ENCODE data around the gene TGIF2. TPM values are rescaled to one million over a fixed set of nuclear protein-coding genes. Genes with fewer than 3 reads are reported as not detected.

Gene TGIF2
- total and polyA plus RNA-seq, 2 donors from 2014 or later: 11.0 to 15.3 TPM

DNA sequence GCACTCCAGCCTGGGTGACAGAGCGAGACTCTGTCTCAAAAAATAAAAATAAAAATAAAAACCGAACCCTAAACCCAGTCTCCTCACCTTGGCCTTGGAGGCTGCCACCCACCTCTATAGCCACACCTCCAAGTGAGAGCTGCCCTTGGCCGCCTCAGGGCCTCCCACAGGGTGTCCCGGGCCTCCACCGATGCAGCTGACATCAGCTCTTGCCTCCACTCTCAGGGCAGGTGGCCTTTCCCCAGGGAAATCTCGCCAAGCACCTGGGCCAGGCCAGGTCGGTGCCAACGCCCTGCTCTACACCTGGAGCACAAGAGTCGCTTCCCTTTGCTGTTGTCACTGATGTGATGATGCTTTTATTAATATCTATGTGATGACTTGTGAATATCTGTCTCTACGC, 41.0 kb upstream of the TGIF2 start:
- Histone ChIP-seq H3K4me3 (ENCODE audit: low read length in 3 of 3) (no peak overlapping the region), H3K9ac (ENCODE audit: low read length in 3 of 3) (no peak overlapping the region), H3K27me3 (ENCODE audit: control insufficient read depth, insufficient read depth, low read length) (no peaks in the 10 kb centered on the region), H3K36me3 (ENCODE audit: control insufficient read depth in 2 of 3, insufficient read depth in 3 of 3, low read length in 3 of 3) (peaks cover 0 to 2% (median 0%) of the 10 kb centered on the region in 3 donors), H3K27ac (ENCODE audit: low read depth in 2 of 2, low read length in 2 of 2) (no peak overlapping the region), H3K4me1 (ENCODE audit: control insufficient read depth in 2 of 3, insufficient read depth in 2 of 3, low read depth in 1 of 3, low read length in 3 of 3) (no peaks in the 10 kb centered on the region), H3K9me3 (ENCODE audit: control insufficient read depth in 2 of 3, insufficient read depth in 1 of 3, low read length in 3 of 3) (no peaks in the 10 kb centered on the region)
- TF ChIP-seq, protein P1, sequence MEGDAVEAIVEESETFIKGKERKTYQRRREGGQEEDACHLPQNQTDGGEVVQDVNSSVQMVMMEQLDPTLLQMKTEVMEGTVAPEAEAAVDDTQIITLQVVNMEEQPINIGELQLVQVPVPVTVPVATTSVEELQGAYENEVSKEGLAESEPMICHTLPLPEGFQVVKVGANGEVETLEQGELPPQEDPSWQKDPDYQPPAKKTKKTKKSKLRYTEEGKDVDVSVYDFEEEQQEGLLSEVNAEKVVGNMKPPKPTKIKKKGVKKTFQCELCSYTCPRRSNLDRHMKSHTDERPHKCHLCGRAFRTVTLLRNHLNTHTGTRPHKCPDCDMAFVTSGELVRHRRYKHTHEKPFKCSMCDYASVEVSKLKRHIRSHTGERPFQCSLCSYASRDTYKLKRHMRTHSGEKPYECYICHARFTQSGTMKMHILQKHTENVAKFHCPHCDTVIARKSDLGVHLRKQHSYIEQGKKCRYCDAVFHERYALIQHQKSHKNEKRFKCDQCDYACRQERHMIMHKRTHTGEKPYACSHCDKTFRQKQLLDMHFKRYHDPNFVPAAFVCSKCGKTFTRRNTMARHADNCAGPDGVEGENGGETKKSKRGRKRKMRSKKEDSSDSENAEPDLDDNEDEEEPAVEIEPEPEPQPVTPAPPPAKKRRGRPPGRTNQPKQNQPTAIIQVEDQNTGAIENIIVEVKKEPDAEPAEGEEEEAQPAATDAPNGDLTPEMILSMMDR (IDR thresholded peaks at IDR 0.05; ENCODE audit: borderline replicate concordance, extremely low read depth, insufficient read depth): no peak
- no peak for DNase-seq
- FAIRE-seq: no peak
- intact Hi-C loops (cut with DNase I): no loop called here

DNA sequence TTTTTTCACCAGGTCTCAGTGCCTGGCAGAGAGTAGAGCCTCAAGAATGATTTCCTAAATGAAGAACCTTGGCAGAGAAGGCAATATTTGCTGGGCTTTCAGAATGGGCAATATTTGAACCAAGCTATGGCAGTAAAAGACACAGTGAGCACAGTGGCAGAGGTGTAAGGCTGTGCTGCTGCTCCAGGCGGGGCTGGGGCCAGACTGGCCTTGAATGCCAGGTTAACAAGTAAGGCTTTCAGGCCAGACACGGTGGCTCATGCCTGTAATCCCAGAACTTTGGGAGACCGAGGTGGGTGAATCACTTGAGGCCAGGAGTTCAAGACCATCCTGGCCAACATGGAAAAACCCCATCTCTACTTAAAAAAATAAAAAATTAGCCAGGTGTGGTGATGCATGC, 40.6 kb upstream of the TGIF2 start:
- Histone ChIP-seq H3K9me3 (ENCODE audit: control insufficient read depth in 2 of 3, insufficient read depth in 1 of 3, low read length in 3 of 3) (no peaks in the 10 kb centered on the region), H3K4me1 (ENCODE audit: control insufficient read depth in 2 of 3, insufficient read depth in 2 of 3, low read depth in 1 of 3, low read length in 3 of 3) (no peaks in the 10 kb centered on the region), H3K27ac (ENCODE audit: low read depth in 2 of 2, low read length in 2 of 2) (no peak overlapping the region), H3K27me3 (ENCODE audit: control insufficient read depth, insufficient read depth, low read length) (no peaks in the 10 kb centered on the region), H3K4me3 (ENCODE audit: low read length in 3 of 3) (no peak overlapping the region), H3K9ac (ENCODE audit: low read length in 3 of 3) (no peak overlapping the region), H3K36me3 (ENCODE audit: control insufficient read depth in 2 of 3, insufficient read depth in 3 of 3, low read length in 3 of 3) (no peaks in the 10 kb centered on the region)
- FAIRE-seq (no peak), DNase-seq (no peak)
- TF ChIP-seq, protein P1 (IDR thresholded peaks at IDR 0.05; ENCODE audit: borderline replicate concordance, extremely low read depth, insufficient read depth): no peak
- intact Hi-C loops (cut with DNase I): no loop called here

DNA sequence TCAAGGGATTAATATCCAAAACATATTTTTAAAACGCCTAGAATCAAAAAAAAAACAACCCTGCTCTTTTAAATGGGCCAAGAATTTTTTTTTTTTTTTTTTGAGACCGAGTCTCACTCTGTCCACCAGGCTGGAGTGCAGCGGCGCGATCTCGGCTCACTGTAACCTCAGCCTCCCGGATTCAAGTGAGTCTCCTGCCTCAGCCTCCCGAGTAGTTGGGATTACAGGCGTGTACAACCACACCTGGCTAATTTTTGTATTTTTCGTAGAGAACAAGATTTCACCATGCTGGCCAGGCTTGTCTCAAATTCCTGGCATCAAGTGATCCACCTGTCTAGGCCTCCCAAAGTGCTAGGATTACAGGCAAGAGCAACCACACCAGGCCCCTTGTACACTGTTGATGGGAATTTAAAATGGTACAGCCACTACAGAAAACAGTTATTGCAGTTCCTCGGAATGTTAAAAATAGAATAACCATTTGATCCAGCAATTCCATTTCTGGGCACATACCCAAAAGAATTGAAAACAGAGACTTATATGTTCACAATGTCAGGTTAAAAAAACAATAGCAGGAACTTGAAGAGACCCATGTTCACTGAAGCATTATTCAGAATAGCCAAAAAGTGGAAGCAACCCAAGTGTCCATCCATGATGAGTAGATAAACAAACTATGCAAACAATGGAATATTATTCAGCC, 35.2 kb upstream of the TGIF2 start:
- H3K4me3 ChIP-seq (ENCODE audit: low read length in 3 of 3): no peak overlapping the region
- H3K9me3 ChIP-seq (ENCODE audit: control insufficient read depth in 2 of 3, insufficient read depth in 1 of 3, low read length in 3 of 3): no peaks in the 10 kb centered on the region
- FAIRE-seq (no peak), DNase-seq (peak in 1 of 5 donors; percentile 48)
- H3K36me3 ChIP-seq (ENCODE audit: control insufficient read depth in 2 of 3, insufficient read depth in 3 of 3, low read length in 3 of 3): no peaks in the 10 kb centered on the region
- TF ChIP-seq, protein P1 (IDR thresholded peaks at IDR 0.05; ENCODE audit: borderline replicate concordance, extremely low read depth, insufficient read depth): no peak
- peak overlapping the region; percentile 2 to 32 for H3K27ac ChIP-seq (ENCODE audit: low read depth in 2 of 2, low read length in 2 of 2)
- H3K4me1 ChIP-seq (ENCODE audit: control insufficient read depth in 2 of 3, insufficient read depth in 2 of 3, low read depth in 1 of 3, low read length in 3 of 3): peaks cover 0 to 7% (median 5%) of the 10 kb centered on the region in 3 donors
- intact Hi-C loops (cut with DNase I): no loop called here
- no peaks in the 10 kb centered on the region for H3K27me3 ChIP-seq (ENCODE audit: control insufficient read depth, insufficient read depth, low read length)
- no peak overlapping the region for H3K9ac ChIP-seq (ENCODE audit: low read length in 3 of 3)
